ENCODE results near the gene TUBGCP3. TPM values are rescaled to one million over a fixed set of nuclear protein-coding genes. Genes with fewer than 3 reads are reported as not detected.

Gene TUBGCP3
- total RNA-seq, 3 donors from 2014 or later (not counting 1 experiment from before 2014, with no cell fraction given) = 43.0 to 57.9 (median 53.6) TPM

DNA sequence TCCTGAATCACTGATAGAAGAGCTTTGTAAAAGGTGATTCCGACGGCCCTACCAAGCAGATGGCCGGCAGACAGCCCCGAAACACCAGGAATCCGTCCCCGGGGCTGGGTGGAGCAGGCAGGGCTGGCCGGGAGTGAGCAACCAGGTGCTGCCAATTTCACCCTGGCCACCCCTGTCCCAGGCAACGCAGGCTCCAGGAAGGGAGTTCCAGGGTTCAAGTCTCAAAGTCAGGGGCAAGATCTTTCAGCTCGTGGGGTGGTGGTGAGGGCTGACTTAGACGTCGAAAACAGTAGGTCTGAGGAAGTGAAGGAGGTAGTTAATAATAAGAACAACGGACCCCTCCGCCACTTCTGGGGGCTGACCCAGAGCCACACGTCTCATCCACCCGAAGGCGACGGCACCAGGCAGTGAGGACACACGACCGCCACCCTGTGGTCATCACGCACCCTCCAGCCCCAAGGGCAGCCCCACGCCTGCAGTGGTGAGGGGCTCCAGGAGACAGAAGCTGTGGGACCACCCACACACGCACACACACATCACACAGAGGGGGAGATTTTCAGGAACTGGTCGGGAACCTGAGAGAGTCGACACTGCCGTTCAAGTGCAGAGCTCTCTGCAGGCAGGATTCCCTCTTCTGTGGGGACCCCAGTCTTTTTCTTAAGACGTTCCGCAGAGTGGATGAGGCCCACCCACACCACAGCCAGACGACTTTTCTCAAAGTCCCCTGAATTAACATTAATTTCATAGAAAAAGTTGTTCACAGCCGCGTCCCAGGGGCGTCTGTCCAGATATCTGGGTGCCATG, 144.6 kb downstream of the TUBGCP3 start:
- Mint-ChIP-seq H3K27me3 (ENCODE audit: low read depth in 2 of 2) (peaks cover 20 to 22% of the 10 kb centered on the region in 2 donors), H3K4me3 (no peak overlapping the region), H3K36me3 (no peaks in the 10 kb centered on the region), H3K4me1 (no peaks in the 10 kb centered on the region), H3K27ac (no peak overlapping the region), H3K9me3 (peaks cover 0 to 1% of the 10 kb centered on the region in 2 donors)
- no peaks in the 10 kb centered on the region for H3K27me3 ChIP-seq (ENCODE audit: control insufficient read depth, insufficient read depth, low read length)
- no peak overlapping the region for H3K27ac ChIP-seq (ENCODE audit: low read length)
- peak in 1 of 2 donors; percentile 11 for DNase-seq
- intact Hi-C loops (cut with micrococcal nuclease) = loop anchor here (10.0 kb wide), 1 partner anchor 969 kb away; no protein-coding TSS in a partner anchor
- H3K9me3 ChIP-seq (ENCODE audit: control insufficient read depth, insufficient read depth, low read length) = no peaks in the 10 kb centered on the region
- no peak for ATAC-seq
- no peaks in the 10 kb centered on the region for H3K36me3 ChIP-seq (ENCODE audit: control insufficient read depth, insufficient read depth, low read length)
- TF ChIP-seq, protein P1, sequence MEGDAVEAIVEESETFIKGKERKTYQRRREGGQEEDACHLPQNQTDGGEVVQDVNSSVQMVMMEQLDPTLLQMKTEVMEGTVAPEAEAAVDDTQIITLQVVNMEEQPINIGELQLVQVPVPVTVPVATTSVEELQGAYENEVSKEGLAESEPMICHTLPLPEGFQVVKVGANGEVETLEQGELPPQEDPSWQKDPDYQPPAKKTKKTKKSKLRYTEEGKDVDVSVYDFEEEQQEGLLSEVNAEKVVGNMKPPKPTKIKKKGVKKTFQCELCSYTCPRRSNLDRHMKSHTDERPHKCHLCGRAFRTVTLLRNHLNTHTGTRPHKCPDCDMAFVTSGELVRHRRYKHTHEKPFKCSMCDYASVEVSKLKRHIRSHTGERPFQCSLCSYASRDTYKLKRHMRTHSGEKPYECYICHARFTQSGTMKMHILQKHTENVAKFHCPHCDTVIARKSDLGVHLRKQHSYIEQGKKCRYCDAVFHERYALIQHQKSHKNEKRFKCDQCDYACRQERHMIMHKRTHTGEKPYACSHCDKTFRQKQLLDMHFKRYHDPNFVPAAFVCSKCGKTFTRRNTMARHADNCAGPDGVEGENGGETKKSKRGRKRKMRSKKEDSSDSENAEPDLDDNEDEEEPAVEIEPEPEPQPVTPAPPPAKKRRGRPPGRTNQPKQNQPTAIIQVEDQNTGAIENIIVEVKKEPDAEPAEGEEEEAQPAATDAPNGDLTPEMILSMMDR (IDR thresholded peaks at IDR 0.05) = no peak
- H3K4me3 ChIP-seq (ENCODE audit: low read length) = no peak overlapping the region
- no peaks in the 10 kb centered on the region for H3K4me1 ChIP-seq (ENCODE audit: control insufficient read depth, insufficient read depth, low read length)
- 25% methylated on average over 31 of the region's 31 CpGs for WGBS (ENCODE audit: insufficient coverage)

DNA sequence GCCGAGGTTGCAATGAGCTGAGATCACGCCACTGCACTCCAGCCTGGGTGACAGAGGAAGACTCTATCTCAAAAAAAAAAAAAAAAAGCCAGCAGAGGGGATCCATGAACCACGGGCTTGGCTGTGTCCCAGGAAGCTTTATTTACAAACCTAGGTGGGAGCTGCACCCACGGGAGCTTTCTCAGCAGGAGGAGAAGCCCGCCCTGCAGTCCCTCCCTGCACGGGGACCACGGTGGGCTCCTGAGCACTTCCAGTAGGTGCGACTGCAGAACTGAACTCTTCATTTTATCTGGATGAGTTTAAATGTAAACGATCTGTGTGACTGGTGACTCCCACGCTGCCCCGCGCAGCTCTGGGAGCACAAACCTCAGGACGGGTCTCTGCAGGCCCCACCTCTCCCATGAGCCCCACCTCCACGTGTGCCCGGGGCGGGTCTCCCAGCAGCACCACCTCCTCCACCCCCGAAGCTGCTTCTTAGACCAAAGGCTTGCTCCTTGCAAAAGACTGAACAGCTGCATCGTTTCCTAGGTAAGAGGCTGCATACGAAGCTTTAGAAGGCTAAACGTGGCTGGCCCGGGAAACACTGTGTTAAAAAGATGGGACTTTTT, 145.4 kb downstream of the TUBGCP3 start:
- Histone ChIP-seq H3K9me3 (ENCODE audit: control insufficient read depth, insufficient read depth, low read length) (no peaks in the 10 kb centered on the region), H3K4me1 (ENCODE audit: control insufficient read depth, insufficient read depth, low read length) (no peaks in the 10 kb centered on the region), H3K27ac (ENCODE audit: low read length) (no peak overlapping the region), H3K36me3 (ENCODE audit: control insufficient read depth, insufficient read depth, low read length) (no peaks in the 10 kb centered on the region), H3K4me3 (ENCODE audit: low read length) (no peak overlapping the region), H3K27me3 (ENCODE audit: control insufficient read depth, insufficient read depth, low read length) (no peaks in the 10 kb centered on the region)
- intact Hi-C loops (cut with micrococcal nuclease) = loop anchor here (10.0 kb wide), 1 partner anchor 968 kb away; no protein-coding TSS in a partner anchor
- Mint-ChIP-seq H3K27me3 (ENCODE audit: low read depth in 2 of 2) (peaks cover 20 to 22% of the 10 kb centered on the region in 2 donors), H3K36me3 (no peaks in the 10 kb centered on the region), H3K27ac (no peak overlapping the region), H3K4me1 (no peaks in the 10 kb centered on the region), H3K9me3 (peaks cover 2 to 5% of the 10 kb centered on the region in 2 donors), H3K4me3 (no peak overlapping the region)
- TF ChIP-seq, protein P1 (IDR thresholded peaks at IDR 0.05) = no peak
- WGBS (ENCODE audit: insufficient coverage) = 64% methylated on average over 21 of the region's 21 CpGs
- peak in 1 of 2 donors; percentile 12 for DNase-seq
- ATAC-seq = no peak

DNA sequence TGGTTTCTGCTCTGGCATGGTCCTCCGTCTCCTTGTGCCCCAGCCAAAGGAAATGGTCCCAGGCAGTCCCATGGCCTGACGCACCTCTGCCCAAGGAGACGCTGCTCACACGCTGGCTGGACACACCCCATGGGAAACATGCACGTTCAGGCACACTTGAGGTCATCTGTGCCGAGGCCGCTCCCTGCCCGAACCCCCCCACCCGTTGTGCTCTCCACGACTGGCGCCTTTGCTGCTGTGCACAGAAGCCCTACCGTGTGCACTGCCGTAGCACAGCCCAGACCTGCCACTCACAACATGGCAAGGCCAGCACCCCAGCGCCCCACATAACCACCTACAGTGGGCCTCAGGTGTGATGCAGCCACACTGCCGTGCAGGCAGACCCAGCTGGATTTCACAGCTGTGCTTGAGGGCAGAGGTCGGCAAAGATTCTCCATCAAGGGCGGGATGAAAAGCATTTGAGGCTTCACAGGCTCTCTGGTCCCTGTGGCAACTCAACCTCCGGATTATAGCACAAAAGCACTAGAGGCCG, 146.1 kb downstream of the TUBGCP3 start:
- intact Hi-C loops (cut with micrococcal nuclease) = loop anchor here (10.0 kb wide), 1 partner anchor 967 kb away; no protein-coding TSS in a partner anchor
- ATAC-seq = no peak
- no peak overlapping the region for H3K4me3 ChIP-seq (ENCODE audit: low read length)
- no peaks in the 10 kb centered on the region for H3K4me1 ChIP-seq (ENCODE audit: control insufficient read depth, insufficient read depth, low read length)
- Mint-ChIP-seq H3K27ac (no peak overlapping the region), H3K4me1 (no peaks in the 10 kb centered on the region), H3K27me3 (ENCODE audit: low read depth in 2 of 2) (peaks cover 20 to 22% of the 10 kb centered on the region in 2 donors), H3K4me3 (no peak overlapping the region), H3K9me3 (peaks cover 2 to 5% of the 10 kb centered on the region in 2 donors), H3K36me3 (no peaks in the 10 kb centered on the region)
- H3K27ac ChIP-seq (ENCODE audit: low read length) = no peak overlapping the region
- TF ChIP-seq, protein P1 (IDR thresholded peaks at IDR 0.05) = no peak
- no peaks in the 10 kb centered on the region for H3K9me3 ChIP-seq (ENCODE audit: control insufficient read depth, insufficient read depth, low read length)
- DNase-seq = peak in 1 of 2 donors; percentile 7
- H3K27me3 ChIP-seq (ENCODE audit: control insufficient read depth, insufficient read depth, low read length) = no peaks in the 10 kb centered on the region
- 86% methylated on average over 19 of the region's 19 CpGs for WGBS (ENCODE audit: insufficient coverage)
- no peaks in the 10 kb centered on the region for H3K36me3 ChIP-seq (ENCODE audit: control insufficient read depth, insufficient read depth, low read length)
